ENCODE data around the gene RABGAP1L.

GRCh38 chr1:174689524-174689923 lies 530.2 kb downstream of the RABGAP1L start:
- TF ChIP-seq CTCF (IDR thresholded peaks at IDR 0.05) (no peak), POLR2A (IDR thresholded peaks at IDR 0.05) (no peak)

Measured in body of pancreas (tissue), 4 donors.